Lung (tissue), 12 donors: Measurements from ENCODE around the gene PJA1. TPM values are rescaled to one million over a fixed set of nuclear protein-coding genes. Genes with fewer than 3 reads are reported as not detected.

ENCODE experiments used
- ATAC-seq: fragments of 200-7000 bp; cut with Tn5 transposase; one replicate; pipeline ENCODE4 v1.9.1; 2020; ENCODE audit warnings: moderate number of reproducible peaks; ENCODE audit not compliant: insufficient read depth, low FRiP score
- DNase-seq, 3 donors: peaks; one replicate each; pipeline ENCODE4 v3.0.0-alpha.2; 2013 to 2017
- H3K27ac ChIP-seq, 2 donors: one replicate each; pipeline ENCODE4 v1.5.1; 2013; ENCODE audit warnings: mild to moderate bottlenecking in 2 of 2, moderate library complexity in 2 of 2, control low read depth in 1 of 2, inconsistent platforms in 1 of 2, low read depth in 1 of 2, low read length in 1 of 2
- H3K27me3 ChIP-seq, 3 donors: one replicate each; pipeline ENCODE4 v1.5.1; 2013; ENCODE audit warnings: low read length in 2 of 3; ENCODE audit not compliant: control insufficient read depth in 3 of 3, insufficient read depth in 3 of 3
- H3K36me3 ChIP-seq, 4 donors: one replicate each; pipeline ENCODE4 v1.5.1; 2013; ENCODE audit warnings: low read length in 4 of 4, mild to moderate bottlenecking in 1 of 4, moderate library complexity in 1 of 4; ENCODE audit not compliant: control insufficient read depth in 4 of 4, insufficient read depth in 4 of 4
- H3K4me1 ChIP-seq, 5 donors: one replicate each; pipeline ENCODE4 v1.5.1; 2013; ENCODE audit warnings: low read length in 5 of 5, mild to moderate bottlenecking in 2 of 5, moderate library complexity in 1 of 5; ENCODE audit not compliant: control insufficient read depth in 5 of 5, insufficient read depth in 5 of 5
- H3K4me3 ChIP-seq: one replicate; pipeline ENCODE4 v1.5.1; 2013; ENCODE audit warnings: mild to moderate bottlenecking, control low read depth, moderate library complexity
- H3K9ac ChIP-seq, 2 donors: one replicate each; pipeline ENCODE4 v1.5.1; 2013; ENCODE audit warnings: low read length in 2 of 2, control low read depth in 1 of 2; ENCODE audit not compliant: insufficient read depth in 1 of 2
- H3K9me3 ChIP-seq, 4 donors: one replicate each; pipeline ENCODE4 v1.5.1; 2013; ENCODE audit warnings: low read length in 3 of 4, mild to moderate bottlenecking in 1 of 4, moderate library complexity in 1 of 4; ENCODE audit not compliant: control insufficient read depth in 4 of 4, insufficient read depth in 3 of 4
- WGBS, 2 donors: extraction: QIAGEN DNeasy Blood & Tissue Kit; methylation state at CpG; one replicate each; pipeline ENCODE4 v1.1.7; 2013; 5-methylcytosine and 5-hydroxymethylcytosine counted together
- polyA plus RNA-seq, 2 donors: library from polyadenylated mRNA; stranded (reverse); fragments of 200-250 nt; gene quantifications; one replicate each; pipeline ENCODE4 v1.2.1, GENCODE V29; 2013
- total RNA-seq, 2 donors: library from RNA; depleted of rRNA in 1 of 2; stranded (reverse); fragments of >200 nt in 1 of 2; gene quantifications; one replicate each; pipeline ENCODE4 v1.2.1, GENCODE V29; 2014 to 2021
- TF ChIP-seq, protein P1 (sequence below): IDR thresholded peaks from 2 replicates; pipeline ENCODE4 v1.5.1; 2012; ENCODE audit warnings: mild to moderate bottlenecking; ENCODE audit errors: control extremely low read depth, extremely low read depth
- donor health status: control.
- donor health status: control.
- donor health status: Bipolar disorder and iron deficiency.
- donor health status: healthy.
- donor health status: DM: yes; HTN: yes; CAD: no.

Gene PJA1
- total and polyA plus RNA-seq, 4 donors, result 4.5 to 28.3 (median 15.2) TPM

DNA sequence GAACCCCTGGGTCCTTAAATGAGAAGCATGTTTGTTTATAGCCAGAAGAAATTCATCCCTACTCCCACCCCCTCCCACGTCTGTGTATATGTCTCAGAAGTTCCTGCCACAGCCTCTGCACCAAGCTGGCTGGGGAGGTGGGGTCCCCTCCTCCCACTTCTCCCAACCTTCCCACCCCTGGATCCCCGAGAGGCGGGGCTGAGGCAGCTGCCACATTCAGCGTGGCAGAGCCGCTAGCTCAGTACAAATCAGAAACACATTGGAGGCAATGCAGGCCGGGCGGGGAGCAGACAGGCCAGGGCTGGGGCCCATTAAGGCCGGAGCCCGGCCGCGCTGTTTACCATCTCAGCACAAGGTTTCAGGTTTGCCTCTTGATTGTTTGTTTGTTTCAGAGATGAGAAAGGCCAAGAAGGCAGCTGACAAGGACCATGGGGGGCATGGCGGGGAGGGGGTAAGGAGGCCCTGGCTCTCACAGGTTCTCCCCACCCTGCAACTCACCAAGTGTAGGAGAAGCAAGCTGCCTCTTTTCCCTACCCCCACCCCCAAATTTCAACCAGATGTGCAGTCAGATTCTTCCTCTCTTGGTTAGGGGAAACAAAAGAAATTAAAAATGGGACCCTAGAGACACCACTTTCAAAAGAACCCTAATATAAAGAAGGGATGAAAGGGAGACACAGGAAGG, 22.3 kb downstream of the PJA1 start:
- Histone ChIP-seq H3K27me3 (peaks cover 0 to 8% (median 5%) of the 10 kb centered on the region in 3 donors), H3K4me3 (no peak overlapping the region), H3K9ac (no peak overlapping the region), H3K4me1 (peaks cover 0 to 24% (median 2%) of the 10 kb centered on the region in 5 donors), H3K27ac (no peak overlapping the region), H3K36me3 (no peaks in the 10 kb centered on the region), H3K9me3 (no peaks in the 10 kb centered on the region)
- 80 to 91% methylated on average over 12 of the region's 12 CpGs for WGBS, 2 donors
- TF ChIP-seq, protein P1, sequence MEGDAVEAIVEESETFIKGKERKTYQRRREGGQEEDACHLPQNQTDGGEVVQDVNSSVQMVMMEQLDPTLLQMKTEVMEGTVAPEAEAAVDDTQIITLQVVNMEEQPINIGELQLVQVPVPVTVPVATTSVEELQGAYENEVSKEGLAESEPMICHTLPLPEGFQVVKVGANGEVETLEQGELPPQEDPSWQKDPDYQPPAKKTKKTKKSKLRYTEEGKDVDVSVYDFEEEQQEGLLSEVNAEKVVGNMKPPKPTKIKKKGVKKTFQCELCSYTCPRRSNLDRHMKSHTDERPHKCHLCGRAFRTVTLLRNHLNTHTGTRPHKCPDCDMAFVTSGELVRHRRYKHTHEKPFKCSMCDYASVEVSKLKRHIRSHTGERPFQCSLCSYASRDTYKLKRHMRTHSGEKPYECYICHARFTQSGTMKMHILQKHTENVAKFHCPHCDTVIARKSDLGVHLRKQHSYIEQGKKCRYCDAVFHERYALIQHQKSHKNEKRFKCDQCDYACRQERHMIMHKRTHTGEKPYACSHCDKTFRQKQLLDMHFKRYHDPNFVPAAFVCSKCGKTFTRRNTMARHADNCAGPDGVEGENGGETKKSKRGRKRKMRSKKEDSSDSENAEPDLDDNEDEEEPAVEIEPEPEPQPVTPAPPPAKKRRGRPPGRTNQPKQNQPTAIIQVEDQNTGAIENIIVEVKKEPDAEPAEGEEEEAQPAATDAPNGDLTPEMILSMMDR, result no peak
- no peak for ATAC-seq
- no peak for DNase-seq

- Histone ChIP-seq H3K4me3 (no peak overlapping the region), H3K9me3 (peaks cover 0 to 4% (median 0%) of the 10 kb centered on the region in 4 donors), H3K36me3 (no peaks in the 10 kb centered on the region), H3K27me3 (peaks cover 0 to 3% (median 0%) of the 10 kb centered on the region in 3 donors), H3K4me1 (peaks cover 0 to 42% (median 4%) of the 10 kb centered on the region in 5 donors), H3K9ac (no peak overlapping the region), H3K27ac (no peak overlapping the region)
- DNase-seq, result no peak
- ATAC-seq, result no peak
- 80 to 87% methylated on average over 5 of the region's 5 CpGs for WGBS, 2 donors
- TF ChIP-seq, protein P1, result no peak
Measured at GRCh38 chrX:69140837-69141236, 24.4 kb downstream of the PJA1 start.

GRCh38 chrX:69139516-69139915, 25.7 kb downstream of the PJA1 start:
- no peak overlapping the region for H3K27ac ChIP-seq
- peaks cover 0 to 44% (median 4%) of the 10 kb centered on the region in 5 donors for H3K4me1 ChIP-seq
- TF ChIP-seq, protein P1, result no peak
- peaks cover 0 to 2% (median 2%) of the 10 kb centered on the region in 3 donors for H3K27me3 ChIP-seq
- no peak overlapping the region for H3K9ac ChIP-seq
- no peaks in the 10 kb centered on the region for H3K36me3 ChIP-seq
- H3K4me3 ChIP-seq, result no peak overlapping the region
- ATAC-seq (no peak), DNase-seq (no peak)
- H3K9me3 ChIP-seq, result peaks cover 0 to 4% (median 0%) of the 10 kb centered on the region in 4 donors
- WGBS, 2 donors, result 83 to 97% methylated on average over 10 of the region's 10 CpGs
